ENCODE results near the gene ZNF292. TPM values are rescaled to one million over a fixed set of nuclear protein-coding genes. Genes with fewer than 3 reads are reported as not detected.
A peak's percentile ranks its signal among the peaks of the same experiment; 100 is the strongest.
"Not testable (repeated sequence)": the region's sequence is repeated elsewhere in the genome, so short reads cannot be mapped to it uniquely, and the experiment has no call there.

The ZNF292 gene
- polyA plus RNA-seq, 1 donor from 2014 or later, result 37.2 TPM

DNA sequence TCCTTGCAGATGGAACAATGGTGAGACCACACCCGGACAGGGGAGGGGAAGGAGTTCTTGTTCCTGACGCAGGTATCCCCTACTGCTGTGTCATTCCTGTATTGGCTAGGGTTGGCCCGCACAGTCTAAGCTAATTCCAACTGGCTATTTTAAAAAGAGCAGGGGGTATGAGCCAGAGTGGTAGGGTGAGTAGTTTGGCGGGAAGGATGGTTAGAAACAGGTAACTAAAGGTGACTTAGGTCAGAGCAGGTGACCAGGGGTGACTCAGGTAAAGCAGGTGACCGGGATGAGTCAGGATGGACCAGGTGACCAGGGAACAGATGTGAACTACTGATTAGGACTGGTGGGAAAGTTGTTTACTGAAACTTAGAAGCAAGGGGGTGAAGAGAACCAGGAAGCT lies 58.0 kb downstream of the ZNF292 start:
- H3K9me3 Mint-ChIP-seq, result no peaks in the 10 kb centered on the region
- peaks cover 2% of the 10 kb centered on the region for H3K36me3 Mint-ChIP-seq
- H3K4me3 Mint-ChIP-seq, result no peak overlapping the region
- peak overlapping the region in 2 of 3 donors; percentile 9 to 75 for H3K27ac Mint-ChIP-seq
- no peaks in the 10 kb centered on the region for H3K27me3 Mint-ChIP-seq
- peaks cover 29 to 42% (median 31%) of the 10 kb centered on the region in 3 donors for H3K4me1 Mint-ChIP-seq

DNA sequence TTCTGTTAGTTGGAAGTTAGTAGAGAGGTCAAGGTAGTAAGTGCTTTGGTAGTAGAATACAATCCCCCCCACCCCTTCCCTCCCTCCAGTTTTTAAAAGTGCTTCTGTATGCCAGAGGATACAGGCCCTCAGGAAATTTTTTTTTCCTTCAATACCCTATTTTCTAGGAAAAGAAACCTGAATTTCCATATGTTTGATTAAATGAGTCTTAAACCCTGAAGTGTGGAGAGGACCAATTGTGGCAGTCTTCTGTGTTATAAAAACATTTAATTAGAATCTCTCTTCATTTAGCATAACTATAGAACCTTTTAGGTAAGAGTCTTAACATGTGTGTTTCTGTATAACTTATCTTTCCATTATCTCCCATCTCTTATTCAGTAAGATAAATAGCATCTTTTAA lies 59.5 kb downstream of the ZNF292 start:
- no peaks in the 10 kb centered on the region for H3K27me3 Mint-ChIP-seq
- H3K9me3 Mint-ChIP-seq, result no peaks in the 10 kb centered on the region
- peaks cover 5% of the 10 kb centered on the region for H3K36me3 Mint-ChIP-seq
- H3K4me3 Mint-ChIP-seq, result no peak overlapping the region
- H3K4me1 Mint-ChIP-seq, result peaks cover 22 to 36% (median 24%) of the 10 kb centered on the region in 3 donors
- no peak overlapping the region for H3K27ac Mint-ChIP-seq

DNA sequence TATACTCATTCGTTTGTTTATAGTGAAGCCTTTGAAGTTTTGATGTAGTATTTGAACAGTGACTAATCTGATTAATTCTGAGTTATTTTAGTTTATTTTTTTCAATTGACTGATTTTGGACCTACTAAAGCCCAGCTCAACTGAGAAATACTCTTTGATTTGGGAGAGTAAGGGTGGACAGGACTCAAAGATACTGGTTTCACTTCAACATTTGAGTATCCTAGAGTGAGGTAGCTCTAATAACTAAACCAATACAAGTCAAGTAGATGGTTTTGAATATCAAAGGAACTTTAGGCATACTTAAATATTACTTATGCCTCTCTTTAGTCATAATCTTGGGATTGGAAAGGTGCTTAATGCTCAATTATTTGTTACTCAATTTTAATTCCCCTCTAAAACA lies 65.6 kb downstream of the ZNF292 start:
- H3K4me1 Mint-ChIP-seq, result peaks cover 0 to 7% (median 2%) of the 10 kb centered on the region in 3 donors
- peaks cover 0 to 1% (median 0%) of the 10 kb centered on the region in 3 donors for H3K9me3 Mint-ChIP-seq
- H3K27ac Mint-ChIP-seq, result peak overlapping the region in 1 of 3 donors; percentile 46
- peaks cover 11% of the 10 kb centered on the region for H3K36me3 Mint-ChIP-seq
- no peaks in the 10 kb centered on the region for H3K27me3 Mint-ChIP-seq
- no peak overlapping the region for H3K4me3 Mint-ChIP-seq

DNA sequence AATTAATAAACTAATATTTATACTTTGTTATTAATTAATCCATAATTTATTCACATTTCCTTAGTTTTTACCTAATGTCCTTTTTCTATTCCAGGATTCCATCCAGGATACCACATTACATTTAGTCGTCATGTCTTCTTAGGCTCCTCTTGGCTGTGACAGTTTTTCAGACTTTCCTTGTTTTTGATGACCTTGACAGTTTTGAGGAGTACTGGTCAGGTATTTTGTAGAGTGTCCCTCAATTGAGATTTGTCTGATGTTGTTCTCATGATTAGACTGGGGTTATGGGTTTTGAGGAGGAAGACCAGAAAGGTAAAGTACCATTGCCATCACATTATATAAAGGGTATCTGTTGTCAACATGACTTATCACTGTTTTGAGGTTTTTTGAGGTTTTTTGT lies 67.3 kb downstream of the ZNF292 start:
- no peak overlapping the region for H3K4me3 Mint-ChIP-seq
- H3K36me3 Mint-ChIP-seq, result peaks cover 14% of the 10 kb centered on the region
- H3K27ac Mint-ChIP-seq, result no peak overlapping the region
- no peaks in the 10 kb centered on the region for H3K27me3 Mint-ChIP-seq
- H3K9me3 Mint-ChIP-seq, result peaks cover 0 to 1% (median 0%) of the 10 kb centered on the region in 3 donors
- peaks cover 0 to 7% (median 2%) of the 10 kb centered on the region in 3 donors for H3K4me1 Mint-ChIP-seq

DNA sequence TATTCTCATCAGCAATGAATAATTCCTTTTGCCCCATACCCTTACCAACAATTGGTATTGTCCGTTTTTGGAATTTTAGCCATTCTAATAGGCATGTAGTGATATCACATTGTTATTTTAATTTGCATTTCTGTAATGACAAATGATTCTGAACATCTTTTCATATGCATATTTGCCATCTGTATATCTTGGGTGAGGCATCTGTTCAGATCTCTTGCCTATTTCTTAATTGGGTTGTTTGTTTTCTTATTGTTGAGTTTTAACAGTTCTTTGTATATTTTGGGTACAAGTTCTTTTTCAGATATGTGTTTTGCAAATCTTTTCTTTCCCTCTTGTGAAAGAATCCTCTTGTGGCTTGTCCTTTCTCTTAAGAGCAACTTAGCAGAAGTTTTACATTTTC lies 69.6 kb downstream of the ZNF292 start:
- Mint-ChIP-seq H3K4me1 (peaks cover 0 to 4% (median 3%) of the 10 kb centered on the region in 3 donors), H3K27ac (no peak overlapping the region), H3K36me3 (peaks cover 17% of the 10 kb centered on the region), H3K4me3 (no peak overlapping the region), H3K9me3 (peaks cover 0 to 1% (median 0%) of the 10 kb centered on the region in 3 donors), H3K27me3 (no peaks in the 10 kb centered on the region)

DNA sequence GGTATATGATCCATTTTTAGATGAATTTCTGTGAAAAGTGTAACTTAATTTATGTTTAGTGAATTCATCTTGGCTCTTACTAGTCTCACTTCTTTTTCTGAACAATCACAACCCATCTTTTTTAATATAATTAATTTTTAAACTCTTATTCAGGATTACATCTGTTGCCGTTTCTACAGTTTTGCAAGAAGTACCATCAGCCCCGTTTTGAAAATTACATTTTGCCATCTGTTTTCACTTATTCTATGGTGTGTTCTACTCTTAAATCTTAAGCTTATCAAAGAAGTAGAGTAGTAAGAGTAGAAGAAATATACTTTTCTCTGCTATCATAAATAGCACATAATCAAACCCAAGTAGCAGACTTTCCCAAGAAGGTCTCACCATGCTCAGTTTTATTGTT lies 70.1 kb downstream of the ZNF292 start:
- peaks cover 0 to 4% (median 3%) of the 10 kb centered on the region in 3 donors for H3K4me1 Mint-ChIP-seq
- H3K27me3 Mint-ChIP-seq, result no peaks in the 10 kb centered on the region
- no peak overlapping the region for H3K27ac Mint-ChIP-seq
- peaks cover 17% of the 10 kb centered on the region for H3K36me3 Mint-ChIP-seq
- peaks cover 0 to 1% (median 0%) of the 10 kb centered on the region in 3 donors for H3K9me3 Mint-ChIP-seq
- H3K4me3 Mint-ChIP-seq, result no peak overlapping the region

DNA sequence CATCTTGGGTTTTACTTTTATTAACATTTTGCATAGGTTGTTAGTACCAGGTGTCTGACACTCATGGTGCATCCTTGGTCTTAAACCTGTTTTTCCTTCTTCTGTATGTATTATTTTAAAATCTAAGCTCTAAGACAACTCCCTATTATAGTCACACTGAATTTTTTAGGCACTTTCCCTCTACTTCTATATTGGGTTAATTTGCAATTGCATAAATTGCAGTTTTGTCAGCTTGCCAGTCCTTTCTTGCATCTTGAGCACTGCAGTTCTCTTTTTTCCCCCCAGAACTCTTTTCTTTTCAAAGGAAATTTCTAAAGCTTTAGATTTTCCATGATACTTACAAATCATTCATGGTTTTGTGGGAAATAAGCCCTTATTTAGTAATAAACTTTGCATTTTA lies 70.6 kb downstream of the ZNF292 start:
- H3K9me3 Mint-ChIP-seq, result peaks cover 0 to 1% (median 0%) of the 10 kb centered on the region in 3 donors
- H3K4me1 Mint-ChIP-seq, result peaks cover 0 to 6% (median 1%) of the 10 kb centered on the region in 3 donors
- no peak overlapping the region for H3K4me3 Mint-ChIP-seq
- H3K27ac Mint-ChIP-seq, result no peak overlapping the region
- H3K36me3 Mint-ChIP-seq, result peaks cover 18% of the 10 kb centered on the region
- H3K27me3 Mint-ChIP-seq, result no peaks in the 10 kb centered on the region

DNA sequence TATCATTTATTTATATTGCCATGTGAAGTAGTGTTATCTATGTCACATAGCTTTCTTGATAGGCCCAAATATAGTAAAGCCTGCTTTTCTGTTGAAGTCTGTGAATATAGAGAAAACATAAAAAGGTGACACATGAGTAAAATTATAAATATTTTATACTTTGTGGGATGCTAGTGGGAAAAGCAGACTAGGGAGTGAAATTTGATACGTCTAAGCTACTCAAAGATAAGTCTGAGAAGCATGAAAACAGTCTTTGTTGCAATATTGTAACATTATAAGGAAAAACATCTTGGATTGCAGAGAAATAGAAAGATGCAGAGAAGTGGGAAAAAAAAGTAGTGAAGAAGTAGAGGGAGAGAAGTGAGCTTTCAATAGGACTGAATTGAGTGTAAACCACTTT lies 75.4 kb downstream of the ZNF292 start:
- no peaks in the 10 kb centered on the region for H3K9me3 Mint-ChIP-seq
- H3K4me1 Mint-ChIP-seq, result peaks cover 0 to 2% (median 1%) of the 10 kb centered on the region in 3 donors
- no peaks in the 10 kb centered on the region for H3K27me3 Mint-ChIP-seq
- no peak overlapping the region for H3K4me3 Mint-ChIP-seq
- peaks cover 12% of the 10 kb centered on the region for H3K36me3 Mint-ChIP-seq
- no peak overlapping the region for H3K27ac Mint-ChIP-seq

DNA sequence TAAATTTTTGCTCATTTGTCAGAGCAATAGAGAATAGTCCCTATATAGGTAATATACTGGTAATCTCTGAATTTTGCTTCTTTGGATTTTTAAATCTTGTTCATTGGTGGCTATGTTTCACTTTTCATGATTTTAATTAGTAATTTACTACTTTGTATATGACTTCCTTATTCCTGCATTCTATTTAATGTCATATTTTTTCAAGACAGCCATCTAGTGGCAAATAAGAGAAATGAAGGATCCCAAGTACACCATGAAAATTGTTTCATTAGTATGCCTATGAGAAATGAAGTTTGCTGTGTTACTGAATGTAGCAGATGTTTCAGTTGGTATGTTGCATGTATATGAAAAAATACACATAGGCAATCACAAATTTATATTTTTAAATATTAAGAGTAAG lies 82.4 kb downstream of the ZNF292 start:
- Mint-ChIP-seq H3K27me3 (no peaks in the 10 kb centered on the region), H3K36me3 (peaks cover 7% of the 10 kb centered on the region), H3K4me3 (no peak overlapping the region), H3K9me3 (no peaks in the 10 kb centered on the region), H3K4me1 (peaks cover 0 to 2% (median 0%) of the 10 kb centered on the region in 3 donors), H3K27ac (no peak overlapping the region)

DNA sequence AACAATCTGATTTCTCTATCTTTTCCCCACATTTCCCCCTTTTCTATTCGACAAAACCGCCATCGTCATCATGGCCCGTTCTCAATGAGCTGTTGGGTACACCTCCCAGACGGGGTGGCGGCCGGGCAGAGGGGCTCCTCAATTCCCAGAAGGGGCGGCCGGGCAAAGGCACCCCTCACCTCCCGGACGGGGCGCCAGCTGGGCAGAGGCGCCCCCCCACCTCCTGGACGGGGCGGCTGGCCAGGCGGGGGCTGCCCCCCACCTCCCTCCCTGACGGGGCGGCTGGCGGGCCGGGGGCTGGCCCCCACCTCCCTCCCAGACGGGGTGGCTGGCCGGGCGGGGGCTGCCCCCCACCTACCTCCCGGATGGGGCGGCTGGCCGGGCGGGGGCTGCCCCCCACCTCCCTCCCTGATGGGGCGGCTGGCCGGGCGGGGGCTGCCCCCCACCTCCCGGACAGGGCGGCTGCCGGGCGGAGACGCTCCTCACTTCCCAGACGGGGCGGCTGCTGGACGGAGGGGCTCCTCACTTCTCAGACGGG lies 83.8 kb downstream of the ZNF292 start:
- not testable (repeated sequence) for H3K9me3 Mint-ChIP-seq, H3K4me1 Mint-ChIP-seq, H3K27me3 Mint-ChIP-seq

DNA sequence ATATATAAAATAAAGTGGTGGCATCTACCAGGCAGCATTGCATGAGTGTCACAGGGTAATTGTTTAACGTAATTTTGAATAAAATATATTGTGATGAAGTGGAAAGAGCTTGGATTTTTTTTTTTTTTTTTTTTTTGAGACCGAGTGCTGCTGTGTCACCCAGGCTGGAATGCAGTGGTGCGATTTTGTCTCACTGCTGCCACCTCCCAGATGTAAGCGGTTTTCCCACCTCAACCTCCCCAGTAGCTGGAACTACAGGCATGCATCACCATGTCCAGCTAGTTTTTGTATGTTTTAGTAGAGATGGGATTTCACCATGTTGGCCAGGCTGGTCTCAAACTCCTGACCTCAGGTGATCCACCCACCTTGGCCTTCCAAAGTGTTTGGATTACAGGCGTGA lies 85.9 kb downstream of the ZNF292 start:
- no peaks in the 10 kb centered on the region for H3K27me3 Mint-ChIP-seq
- peaks cover 0 to 2% (median 1%) of the 10 kb centered on the region in 3 donors for H3K4me1 Mint-ChIP-seq
- H3K36me3 Mint-ChIP-seq, result peaks cover 8% of the 10 kb centered on the region
- no peak overlapping the region for H3K4me3 Mint-ChIP-seq
- H3K27ac Mint-ChIP-seq, result no peak overlapping the region
- H3K9me3 Mint-ChIP-seq, result no peaks in the 10 kb centered on the region

More for the DNA sequence above, 83.8 kb downstream of the ZNF292 start:
- H3K4me3 Mint-ChIP-seq, H3K27ac Mint-ChIP-seq, H3K36me3 Mint-ChIP-seq: not testable (repeated sequence)

DNA sequence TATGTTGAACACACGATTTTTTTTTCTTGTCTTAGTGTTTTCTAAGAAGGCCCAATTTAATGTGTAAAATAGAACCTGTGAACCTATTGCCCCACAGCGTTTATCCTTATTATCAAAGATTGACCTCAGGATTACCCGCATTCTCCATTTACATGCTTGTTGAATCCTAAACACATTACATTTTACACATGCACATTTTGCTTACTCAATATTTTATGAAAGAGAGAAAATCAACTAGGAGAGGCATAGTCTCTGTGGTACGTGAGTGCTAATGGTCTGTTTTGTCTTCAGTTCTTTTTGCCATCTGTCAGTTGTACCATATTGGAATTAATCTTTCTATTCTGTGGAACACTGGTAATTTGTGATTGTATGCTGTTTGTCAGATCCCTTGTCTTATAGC lies 86.9 kb downstream of the ZNF292 start:
- no peaks in the 10 kb centered on the region for H3K27me3 Mint-ChIP-seq
- H3K4me1 Mint-ChIP-seq, result peaks cover 0 to 2% (median 1%) of the 10 kb centered on the region in 3 donors
- no peak overlapping the region for H3K4me3 Mint-ChIP-seq
- H3K27ac Mint-ChIP-seq, result no peak overlapping the region
- peaks cover 8% of the 10 kb centered on the region for H3K36me3 Mint-ChIP-seq
- no peaks in the 10 kb centered on the region for H3K9me3 Mint-ChIP-seq

DNA sequence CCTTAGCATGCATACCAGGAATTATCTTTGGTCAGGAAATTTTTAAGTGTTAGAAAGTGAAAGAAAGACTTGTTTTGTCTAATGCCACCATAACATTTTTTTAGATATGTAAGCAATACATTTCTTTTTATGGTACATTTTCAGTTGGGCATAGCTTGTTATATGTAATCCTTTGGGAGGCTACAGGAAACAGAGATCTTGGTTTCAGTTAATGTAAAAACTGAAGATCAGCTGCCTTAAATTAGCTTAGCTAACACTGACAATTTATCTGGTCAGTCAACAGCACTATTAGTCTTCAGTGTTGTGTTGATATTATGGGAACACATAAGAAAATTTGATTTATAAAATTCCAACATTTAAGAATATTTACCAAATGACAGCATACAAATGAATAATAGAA lies 88.4 kb downstream of the ZNF292 start:
- Mint-ChIP-seq H3K27me3 (no peaks in the 10 kb centered on the region), H3K9me3 (no peaks in the 10 kb centered on the region), H3K36me3 (peaks cover 7% of the 10 kb centered on the region), H3K4me1 (peaks cover 0 to 3% (median 1%) of the 10 kb centered on the region in 3 donors), H3K4me3 (no peak overlapping the region), H3K27ac (no peak overlapping the region)

DNA sequence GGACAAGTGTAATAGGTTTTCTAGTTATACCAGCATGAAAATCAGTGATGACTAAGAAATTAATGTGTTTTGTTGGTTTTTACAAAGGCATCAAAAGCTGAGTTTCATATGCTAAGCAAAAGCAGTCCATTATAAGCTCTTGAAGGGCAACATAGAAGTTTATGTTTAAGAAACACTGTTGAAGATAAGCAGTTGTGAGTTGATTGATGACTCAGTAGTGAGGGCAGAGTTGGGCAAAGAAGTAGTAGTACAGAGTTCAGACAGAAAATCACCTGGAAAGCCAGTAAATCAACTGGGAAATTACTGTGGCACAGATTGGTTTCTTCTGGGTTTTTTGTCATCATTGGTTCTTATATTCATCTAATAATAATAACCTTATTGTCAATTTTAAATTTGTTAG lies 89.0 kb downstream of the ZNF292 start:
- Mint-ChIP-seq H3K27ac (peak overlapping the region in 1 of 3 donors; percentile 63), H3K27me3 (no peaks in the 10 kb centered on the region), H3K36me3 (peaks cover 7% of the 10 kb centered on the region), H3K4me1 (peaks cover 0 to 6% (median 1%) of the 10 kb centered on the region in 3 donors), H3K9me3 (no peaks in the 10 kb centered on the region), H3K4me3 (no peak overlapping the region)

DNA sequence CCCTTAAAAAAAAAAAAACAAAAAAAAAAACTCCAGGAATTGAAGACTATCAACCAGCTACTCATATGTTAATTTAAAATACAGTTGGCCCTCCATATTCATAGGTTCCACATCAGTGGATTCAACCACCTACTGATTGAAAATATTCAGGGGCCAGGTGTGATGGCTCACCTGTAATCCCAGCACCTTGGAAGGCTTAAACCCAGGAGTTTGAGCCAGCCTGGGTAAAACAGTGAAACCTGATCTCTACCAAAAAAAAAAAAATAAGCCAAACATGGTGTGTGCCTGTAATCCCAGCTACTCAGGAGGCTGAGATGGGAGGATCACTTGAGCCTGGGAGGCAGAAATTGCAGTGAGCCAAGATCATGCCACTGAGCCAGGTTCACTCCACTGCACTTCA lies 94.7 kb downstream of the ZNF292 start:
- Mint-ChIP-seq H3K4me3 (no peak overlapping the region), H3K36me3 (peaks cover 8% of the 10 kb centered on the region), H3K4me1 (peaks cover 9 to 16% (median 10%) of the 10 kb centered on the region in 3 donors), H3K9me3 (no peaks in the 10 kb centered on the region), H3K27ac (peak overlapping the region in 1 of 3 donors; percentile 43), H3K27me3 (no peaks in the 10 kb centered on the region)

DNA sequence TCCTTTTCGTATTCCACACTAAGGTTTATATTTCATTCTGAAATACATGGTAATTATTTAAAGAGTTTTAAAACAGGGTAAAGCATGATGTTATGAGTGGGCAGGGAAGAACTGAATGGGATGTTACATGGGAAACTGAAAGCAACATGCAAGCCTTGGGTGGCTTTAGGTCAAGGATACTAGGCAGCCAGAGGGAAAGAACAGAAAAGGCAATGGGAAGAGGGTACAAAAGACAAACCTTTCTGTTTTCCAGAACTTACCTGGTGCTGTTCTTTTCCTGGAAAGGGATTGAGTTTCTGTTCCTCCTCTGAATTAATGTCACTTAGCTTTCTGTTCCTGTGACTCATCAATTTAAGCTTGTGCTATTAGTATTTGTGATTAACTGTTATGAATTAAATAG lies 95.9 kb downstream of the ZNF292 start:
- Mint-ChIP-seq H3K4me3 (no peak overlapping the region), H3K27me3 (no peaks in the 10 kb centered on the region), H3K36me3 (peaks cover 16% of the 10 kb centered on the region), H3K27ac (peak overlapping the region in 1 of 3 donors; percentile 8), H3K9me3 (no peaks in the 10 kb centered on the region), H3K4me1 (peaks cover 9 to 16% (median 10%) of the 10 kb centered on the region in 3 donors)

All from IgD-negative memory B cell (primary cell).